Suppressor macrophage (primary cell): ENCODE measurements around the gene RBL1.
"Not testable (repeated sequence)": the region's sequence is repeated elsewhere in the genome, so short reads cannot be mapped to it uniquely, and the experiment has no call there.

Experiments
- DNase-seq, 4 experiments: peaks; one replicate each; pipeline ENCODE4 v3.0.0-alpha.2; 2020 to 2022
- total RNA-seq, 17 experiments: gene quantifications; one replicate each; lab custom pipeline; 2026; ENCODE audit warnings: mixed read lengths in 6 of 17, inconsistent platforms in 3 of 17; lab: John Stamatoyannopoulos, UW

Gene RBL1, protein sequence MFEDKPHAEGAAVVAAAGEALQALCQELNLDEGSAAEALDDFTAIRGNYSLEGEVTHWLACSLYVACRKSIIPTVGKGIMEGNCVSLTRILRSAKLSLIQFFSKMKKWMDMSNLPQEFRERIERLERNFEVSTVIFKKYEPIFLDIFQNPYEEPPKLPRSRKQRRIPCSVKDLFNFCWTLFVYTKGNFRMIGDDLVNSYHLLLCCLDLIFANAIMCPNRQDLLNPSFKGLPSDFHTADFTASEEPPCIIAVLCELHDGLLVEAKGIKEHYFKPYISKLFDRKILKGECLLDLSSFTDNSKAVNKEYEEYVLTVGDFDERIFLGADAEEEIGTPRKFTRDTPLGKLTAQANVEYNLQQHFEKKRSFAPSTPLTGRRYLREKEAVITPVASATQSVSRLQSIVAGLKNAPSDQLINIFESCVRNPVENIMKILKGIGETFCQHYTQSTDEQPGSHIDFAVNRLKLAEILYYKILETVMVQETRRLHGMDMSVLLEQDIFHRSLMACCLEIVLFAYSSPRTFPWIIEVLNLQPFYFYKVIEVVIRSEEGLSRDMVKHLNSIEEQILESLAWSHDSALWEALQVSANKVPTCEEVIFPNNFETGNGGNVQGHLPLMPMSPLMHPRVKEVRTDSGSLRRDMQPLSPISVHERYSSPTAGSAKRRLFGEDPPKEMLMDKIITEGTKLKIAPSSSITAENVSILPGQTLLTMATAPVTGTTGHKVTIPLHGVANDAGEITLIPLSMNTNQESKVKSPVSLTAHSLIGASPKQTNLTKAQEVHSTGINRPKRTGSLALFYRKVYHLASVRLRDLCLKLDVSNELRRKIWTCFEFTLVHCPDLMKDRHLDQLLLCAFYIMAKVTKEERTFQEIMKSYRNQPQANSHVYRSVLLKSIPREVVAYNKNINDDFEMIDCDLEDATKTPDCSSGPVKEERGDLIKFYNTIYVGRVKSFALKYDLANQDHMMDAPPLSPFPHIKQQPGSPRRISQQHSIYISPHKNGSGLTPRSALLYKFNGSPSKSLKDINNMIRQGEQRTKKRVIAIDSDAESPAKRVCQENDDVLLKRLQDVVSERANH
- total RNA-seq, result 11.2 to 76.5 (median 43.0) reads per million in 17 experiments

DNA sequence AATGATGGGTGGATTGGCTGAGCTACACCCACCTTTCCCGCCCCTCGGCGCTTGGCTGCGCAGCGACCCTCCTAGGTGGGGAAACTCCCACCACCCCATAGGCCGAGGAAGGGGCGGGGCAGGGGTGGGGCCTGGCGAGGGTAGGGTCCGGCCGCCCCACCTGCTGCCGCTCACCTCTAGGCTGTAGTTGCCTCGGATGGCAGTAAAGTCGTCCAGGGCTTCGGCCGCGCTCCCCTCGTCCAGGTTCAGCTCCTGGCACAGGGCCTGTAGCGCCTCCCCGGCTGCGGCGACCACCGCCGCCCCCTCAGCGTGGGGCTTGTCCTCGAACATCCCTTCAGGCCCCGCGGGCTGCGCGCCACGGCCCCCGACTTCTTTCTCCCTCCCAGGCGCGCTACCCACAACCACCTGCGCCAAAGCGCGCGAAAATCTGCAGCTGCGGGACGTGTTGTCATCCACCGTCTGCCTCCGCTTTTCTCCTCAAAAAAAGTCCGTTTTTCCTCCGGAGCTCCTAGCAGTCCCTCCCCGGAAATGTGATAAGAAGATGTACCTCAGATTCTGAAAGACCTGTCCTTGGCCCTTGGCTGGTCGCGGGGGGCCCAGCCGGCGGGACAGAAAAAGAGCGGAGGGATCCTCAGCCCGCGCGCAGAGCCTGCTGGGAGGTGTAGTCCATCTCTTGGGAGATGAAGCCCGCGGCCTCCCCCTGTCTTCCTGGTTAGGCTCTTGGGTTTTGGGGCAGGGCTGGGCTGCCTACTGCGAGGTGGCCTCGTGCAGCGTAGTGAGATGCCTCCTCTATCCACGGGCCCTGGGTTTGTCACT lies at the start of gene RBL1:
Gene RBL1, minus strand, starts transcription at position 399 of the 816 bp plus-strand sequence. Its CDS starts 69 bp downstream, at position 330.
- DNase-seq, result peak; percentile 77 to 91 (median 86)

DNA sequence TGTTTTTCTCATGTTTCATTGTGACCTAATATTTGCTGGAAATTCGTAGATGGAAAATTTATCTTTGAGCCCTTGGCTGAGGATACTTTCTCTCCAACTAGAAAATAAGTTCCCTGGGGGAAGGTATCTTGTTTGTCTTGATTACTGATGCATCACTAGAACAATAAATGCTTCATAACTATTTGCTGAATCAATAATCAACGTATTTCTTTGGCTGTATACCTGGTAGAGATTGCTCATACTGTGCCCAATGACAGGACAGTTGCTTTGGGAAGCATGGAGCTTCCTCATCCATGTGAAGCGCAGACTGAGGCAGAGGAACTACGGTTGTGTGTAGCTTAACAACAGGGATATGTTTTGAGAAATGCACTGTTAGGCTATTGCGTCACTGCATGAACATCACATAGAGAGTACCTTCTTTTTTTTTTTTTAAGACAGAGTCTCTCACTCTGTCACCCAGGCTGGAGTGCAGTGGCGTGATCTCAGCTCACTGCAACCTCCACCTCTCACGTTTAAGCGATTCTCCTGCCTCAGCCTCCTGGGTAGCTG lies 49.1 kb upstream of the RBL1 start:
- DNase-seq, result peak; percentile 54 to 68 (median 60)

DNA sequence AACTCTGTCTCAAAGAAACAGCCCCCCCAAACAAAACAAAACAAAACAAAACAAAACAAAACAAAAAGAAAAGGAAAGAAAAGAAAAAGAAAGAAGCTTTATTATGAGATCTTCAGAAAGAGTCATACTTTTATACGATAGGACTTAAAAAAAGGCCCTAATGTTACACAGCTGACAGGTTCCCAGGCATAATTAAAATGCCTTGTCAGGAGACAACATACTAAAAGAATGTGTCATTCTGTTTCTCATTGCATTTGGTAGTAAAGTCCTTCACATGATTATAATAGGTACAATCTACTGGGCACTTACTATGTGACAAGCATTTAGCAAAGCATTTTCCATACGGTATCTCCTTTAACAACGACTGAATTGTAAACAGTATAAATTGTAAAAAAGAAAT lies 46.9 kb upstream of the RBL1 start:
- no peak for DNase-seq

DNA sequence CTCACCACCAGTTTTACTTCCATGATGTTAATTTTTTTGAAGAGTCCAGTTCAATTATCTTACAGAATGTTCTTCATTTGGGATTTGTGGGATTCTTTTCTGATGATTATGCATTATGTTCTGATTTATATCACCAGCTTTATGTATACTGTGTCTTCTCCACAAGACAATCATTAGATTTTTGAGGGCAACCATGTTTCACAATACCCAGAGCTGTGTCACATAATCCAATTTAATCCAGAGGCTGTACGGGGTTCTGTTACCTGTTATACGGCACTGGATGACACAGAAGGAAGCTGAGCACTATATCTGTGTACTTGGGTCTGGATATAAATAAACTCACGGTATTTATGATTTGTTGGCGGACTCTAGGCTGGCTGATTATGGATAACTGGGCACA lies 41.8 kb upstream of the RBL1 start:
- no peak for DNase-seq

DNA sequence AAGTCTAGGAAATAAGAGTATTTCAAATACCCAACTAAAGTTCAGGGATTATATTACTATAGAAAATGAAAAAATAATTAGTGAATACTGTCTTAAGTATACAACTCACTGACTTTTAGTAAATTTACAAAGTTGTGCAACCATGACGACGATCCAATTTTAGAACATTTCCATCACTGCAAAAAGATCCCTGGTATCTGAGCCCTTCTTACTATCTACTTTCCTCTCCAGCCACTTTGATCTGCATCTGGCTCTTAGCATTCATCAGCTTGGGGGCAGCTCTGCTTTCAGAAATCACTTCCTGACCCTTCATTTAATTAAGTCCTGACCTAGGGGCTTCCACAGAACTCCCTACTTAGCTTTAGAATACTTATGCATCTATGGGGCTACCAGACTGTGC lies 38.2 kb upstream of the RBL1 start:
- no peak for DNase-seq

DNA sequence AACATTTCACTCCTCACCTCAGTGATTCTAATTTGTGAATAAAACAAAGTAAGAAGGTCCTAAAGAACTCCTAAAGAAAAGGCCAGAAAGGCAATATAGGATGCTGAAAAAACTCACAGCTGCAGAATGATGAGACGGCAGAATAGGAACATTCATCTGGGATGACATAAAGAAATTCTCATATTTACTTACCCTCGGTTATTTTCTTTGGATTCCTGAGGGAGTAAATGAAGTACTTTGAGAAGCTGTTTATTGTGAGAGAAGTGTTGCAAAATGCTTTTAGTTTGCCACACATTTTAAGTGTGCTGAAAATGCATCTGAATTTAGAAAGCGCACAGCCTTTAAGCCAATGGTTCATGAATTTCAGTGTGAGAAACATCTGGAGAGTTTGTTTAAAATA lies 35.7 kb upstream of the RBL1 start:
- no peak for DNase-seq

DNA sequence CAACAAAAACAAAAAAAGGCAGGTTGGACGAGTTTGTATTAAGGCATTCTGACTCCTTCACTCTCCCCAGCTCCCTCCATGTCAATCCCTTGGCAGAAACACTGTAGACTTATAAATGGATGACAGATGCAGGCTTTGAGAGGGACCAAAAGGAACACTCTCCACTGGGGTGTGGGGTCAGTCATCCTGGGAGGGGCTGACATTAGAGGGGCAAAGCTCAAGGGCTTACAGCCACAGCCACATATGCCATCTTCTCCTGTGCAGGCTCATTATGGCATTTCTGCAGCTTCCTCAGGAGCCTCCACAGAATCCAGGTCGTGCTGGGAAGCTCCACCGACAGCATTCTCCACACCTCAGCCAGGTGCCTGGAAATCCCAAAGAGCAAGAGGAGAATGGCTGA lies 33.0 kb upstream of the RBL1 start:
- no peak for DNase-seq

DNA sequence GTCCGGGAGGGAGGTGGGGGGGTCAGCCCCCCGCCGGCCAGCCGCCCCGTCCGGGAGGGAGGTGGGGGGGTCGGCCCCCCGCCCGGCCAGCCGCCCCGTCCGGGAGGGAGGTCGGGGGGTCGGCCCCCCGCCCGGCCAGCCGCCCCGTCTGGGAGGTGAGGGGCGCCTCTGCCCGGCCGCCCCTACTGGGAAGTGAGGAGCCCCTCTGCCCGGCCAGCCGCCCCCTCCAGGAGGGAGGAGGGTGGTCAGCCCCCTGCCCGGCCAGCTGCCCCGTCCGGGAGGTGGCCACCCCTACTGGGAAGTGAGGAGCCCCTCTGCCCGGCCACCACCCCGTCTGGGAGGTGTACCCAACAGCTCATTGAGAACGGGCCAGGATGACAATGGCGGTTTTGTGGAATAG lies 30.5 kb upstream of the RBL1 start:
- not testable (repeated sequence) for DNase-seq

DNA sequence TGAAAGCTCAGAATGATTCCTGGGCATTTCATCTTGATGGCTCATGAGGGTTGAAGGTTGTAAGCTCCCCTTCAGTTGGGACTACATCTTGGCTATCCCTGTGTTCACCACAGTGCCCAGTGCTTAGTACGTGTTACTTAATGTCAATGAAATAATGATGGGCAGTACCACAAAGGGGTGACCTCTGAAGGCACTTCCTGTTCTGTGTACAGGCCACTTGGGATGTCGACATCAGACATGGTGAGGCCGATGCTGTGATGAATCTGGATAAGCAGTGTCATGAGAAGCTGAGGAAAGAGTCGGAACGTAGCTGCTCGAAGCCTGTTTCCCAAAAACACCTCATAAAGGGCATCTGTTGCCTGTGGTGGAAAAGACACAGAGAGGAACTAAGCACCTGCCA lies 27.6 kb upstream of the RBL1 start:
- peak; percentile 79 to 91 (median 82) for DNase-seq

DNA sequence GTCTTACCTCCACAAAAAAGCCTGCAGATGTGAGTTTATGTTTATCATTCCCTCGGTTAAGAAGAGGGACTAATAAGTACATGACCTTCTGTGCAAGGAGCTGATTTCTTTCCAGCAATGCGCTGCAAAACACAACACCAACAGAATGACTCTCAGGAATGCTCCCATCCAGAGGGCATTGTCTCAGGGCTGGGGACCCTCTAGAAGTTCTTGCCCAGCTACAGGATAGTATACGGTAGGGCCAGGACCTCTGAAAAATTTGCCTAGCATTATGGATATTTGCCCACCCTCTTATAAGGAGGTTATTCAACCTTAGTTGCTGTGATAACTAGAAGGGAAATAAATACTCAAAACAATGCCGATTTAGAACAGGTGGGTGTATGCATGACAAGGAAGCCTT lies 24.7 kb upstream of the RBL1 start:
- no peak for DNase-seq

DNA sequence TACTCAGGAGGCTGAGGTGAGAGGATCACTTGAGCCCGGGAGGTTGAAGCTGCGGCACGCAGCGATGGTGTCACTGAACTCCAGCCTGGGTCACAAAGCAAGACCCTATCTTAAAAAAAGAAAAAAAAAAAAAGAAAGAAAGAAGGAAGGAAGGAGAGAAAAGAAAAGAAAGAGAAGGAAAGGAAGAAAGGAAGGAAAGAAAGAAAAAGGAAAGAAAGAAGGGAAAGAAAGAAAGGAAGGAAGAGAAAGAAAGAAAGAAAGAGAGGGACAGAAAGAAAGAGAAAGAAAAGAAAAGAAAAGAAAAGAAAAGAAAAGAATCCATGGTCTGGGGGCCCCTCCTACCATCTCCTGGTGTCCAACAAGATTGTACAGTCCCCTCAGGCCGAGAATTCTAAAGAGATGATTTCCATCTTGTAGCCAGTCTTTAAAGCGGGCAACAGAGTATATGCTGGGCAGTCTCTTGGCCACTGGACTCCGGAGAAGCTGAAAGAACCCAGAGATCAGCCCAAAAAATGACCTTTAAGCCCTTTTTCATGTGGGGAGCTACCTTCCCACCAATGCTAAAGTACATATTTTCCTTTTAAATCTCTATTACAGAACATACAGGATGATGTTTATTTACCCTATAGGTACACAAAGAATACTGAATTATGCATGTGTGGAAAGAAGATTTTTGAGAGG lies 23.7 kb upstream of the RBL1 start:
- no peak for DNase-seq

DNA sequence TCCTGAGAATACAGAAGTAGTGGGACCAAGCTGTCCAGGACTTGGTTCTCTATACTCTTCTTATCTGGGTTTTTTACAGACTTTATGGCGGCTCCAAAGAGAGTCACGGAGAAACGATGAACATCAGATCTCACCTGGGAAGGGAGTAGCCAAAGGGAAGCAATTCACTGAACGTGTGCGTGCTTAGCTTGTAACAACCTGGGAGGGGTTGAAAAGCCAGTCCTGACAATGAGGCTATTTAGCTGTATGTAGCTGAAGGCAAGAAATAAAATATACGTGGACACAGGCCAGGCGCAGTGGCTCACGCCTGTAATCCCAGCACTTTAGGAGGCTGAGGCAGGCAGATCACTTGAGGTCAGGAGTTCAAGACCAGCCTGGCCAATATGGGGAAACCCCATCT lies 18.2 kb upstream of the RBL1 start:
- no peak for DNase-seq

DNA sequence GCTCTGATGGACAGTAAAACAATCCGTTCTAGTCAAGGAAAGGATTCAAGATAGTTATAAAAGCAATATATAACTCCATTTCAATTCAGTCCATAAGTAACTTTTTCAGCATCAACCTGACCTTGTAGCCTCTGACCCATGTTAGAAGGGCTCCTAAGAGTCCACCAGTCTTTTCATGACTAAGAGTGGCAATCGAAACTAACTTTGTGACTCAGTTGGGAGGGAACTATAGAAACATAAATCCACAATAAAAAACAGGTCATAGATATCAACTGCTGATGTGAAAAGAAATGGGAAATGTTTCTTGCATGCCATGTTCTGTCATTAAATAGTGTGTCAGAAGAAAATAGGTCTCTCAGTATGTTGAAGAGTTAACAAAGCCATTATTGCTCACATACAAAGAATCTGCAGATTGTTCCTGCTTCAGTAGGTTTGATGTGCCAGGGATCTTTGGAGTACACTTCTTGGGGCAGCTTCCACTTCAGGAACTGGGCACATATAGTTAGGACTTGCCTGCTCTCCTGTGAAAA lies 16.2 kb upstream of the RBL1 start:
- no peak for DNase-seq

DNA sequence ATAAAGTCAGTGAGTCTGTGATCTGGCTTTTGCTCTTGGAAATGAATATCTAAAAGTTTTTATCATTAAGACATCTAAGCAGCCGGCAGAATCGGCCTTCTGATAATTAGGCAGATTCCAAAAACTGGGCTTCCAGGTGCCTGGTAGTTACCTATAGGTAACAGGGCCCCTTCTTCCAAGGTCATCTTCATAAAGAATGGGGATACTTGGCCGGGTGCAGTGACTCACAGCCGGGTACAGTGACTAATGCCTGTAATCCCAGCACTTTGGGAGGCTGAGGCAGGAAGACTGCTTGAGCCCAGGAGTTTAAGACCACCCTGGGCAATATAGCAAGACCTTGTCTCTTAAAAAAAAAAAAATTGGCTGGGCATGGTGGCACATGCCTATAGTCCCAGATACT lies 12.9 kb upstream of the RBL1 start:
- DNase-seq, result no peak

DNA sequence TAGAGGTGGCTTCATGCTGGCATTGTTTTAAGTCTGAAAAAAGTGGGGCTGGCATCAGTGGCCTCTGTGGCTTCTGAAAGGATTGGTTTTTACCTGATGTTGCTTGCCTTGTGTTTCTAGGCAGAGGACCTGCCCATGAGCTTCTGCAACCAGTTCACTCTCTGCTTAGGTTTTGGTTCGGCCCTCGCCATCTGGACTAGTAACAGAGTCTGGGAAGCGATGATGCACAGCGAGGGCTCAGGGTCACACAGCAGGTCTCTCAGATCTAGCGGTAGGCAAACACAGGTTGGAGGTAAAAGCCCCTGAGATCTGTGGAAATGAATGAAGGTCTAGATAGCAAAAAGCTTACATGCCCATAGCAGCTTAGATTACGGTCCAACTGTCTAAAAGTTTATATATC lies 6.8 kb upstream of the RBL1 start:
- no peak for DNase-seq

DNA sequence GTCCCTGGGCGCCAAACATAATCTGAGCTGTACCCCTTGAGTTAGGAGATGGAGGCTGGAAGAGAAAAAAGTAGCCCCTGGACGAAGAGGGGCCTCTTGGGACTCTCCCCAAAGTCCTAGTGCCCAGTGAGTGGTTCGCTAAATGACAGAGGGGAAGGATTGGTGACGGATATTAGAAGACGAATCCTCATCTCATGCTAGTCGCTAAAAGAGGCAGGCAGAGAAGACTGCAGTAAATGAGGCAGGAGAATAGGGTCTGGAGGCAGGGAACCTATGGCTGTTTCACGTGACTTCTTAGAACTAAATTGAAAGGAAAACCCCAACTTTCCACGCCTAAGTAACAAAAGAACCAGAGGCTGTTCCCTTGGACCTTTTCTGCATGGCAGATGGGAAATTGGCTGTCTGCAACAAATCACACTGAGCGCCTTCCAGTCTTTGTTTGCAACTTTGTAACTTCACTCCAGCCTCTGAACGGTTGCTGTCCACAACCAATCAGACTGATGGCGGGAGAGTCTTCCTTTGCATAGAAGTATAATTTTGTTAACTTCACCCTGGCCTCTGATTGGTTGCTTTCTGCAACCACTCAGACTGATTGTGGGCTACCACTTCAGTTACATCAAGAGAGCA lies 731 bp upstream of the RBL1 start:
- DNase-seq, result no peak

DNA sequence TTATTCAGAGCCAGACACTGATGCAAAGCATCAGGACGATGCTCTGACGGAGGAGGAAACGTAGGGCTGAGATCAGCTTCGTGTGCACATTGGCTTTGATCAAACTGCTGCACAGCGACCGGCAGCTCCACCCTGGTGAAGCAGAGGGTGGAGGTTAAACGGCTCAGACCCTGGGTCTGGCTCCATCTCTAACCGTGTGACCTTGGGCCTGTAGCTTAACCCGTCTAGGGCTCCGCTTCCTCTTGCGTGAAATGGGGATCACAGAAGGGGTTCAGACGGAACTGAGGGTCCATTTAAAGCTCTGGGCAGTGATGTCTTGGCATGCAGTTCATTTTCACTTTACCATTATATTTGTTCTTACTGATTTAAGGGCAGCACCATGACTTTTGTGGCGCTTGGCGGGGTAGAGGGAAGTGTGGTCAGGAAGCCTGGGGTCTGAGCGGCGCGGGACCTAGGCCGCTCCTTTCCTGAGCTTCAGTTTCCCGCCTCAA lies 644 bp downstream of the RBL1 start:
- peak; percentile 24 to 51 (median 40) for DNase-seq

DNA sequence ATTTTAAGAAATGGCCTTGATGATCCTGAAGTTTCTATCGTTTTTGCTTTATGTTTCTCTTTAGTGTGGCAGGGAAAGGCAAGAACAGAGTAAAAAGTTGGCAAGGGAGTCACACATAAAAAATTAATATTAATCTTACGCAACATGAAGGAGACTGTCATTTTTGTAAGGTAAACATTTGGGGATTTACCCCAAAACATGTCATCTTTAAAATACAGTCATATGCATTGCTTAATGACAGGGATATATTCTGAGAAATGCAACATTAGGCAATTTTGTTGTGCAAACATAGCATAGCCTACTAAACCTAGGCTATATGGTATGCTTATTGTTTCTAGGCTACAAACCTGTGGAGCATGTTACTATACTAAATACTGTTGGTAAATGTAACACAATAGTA lies 5.4 kb downstream of the RBL1 start:
- peak in 2 of 4 experiments; percentile 25 to 33 for DNase-seq

DNA sequence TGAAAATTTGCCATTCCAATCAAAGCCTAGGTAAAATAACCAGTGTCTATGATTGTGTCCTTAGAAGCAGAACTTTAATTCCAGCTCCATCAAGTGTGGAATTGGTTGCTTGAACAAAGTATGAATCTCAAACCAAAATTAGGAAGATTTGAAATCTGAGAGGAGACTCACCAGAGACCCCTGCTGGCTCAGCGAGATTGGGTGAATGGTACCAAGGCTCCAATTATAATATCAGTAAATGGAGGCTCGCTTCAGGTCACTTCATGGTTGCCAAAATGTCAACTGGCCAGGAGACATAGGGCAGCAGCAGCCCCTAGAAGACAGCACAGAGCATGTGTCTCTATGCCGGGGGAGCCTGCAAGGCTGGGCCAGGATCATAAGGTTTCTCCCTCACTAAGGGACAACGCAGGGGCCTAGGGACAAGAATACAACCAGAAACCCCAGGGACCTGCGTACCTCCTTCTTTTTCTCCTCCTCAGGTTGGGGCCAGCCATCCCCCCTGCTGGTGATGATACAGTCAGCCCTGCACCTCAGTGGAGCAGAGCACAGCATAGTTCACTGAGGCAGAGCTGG lies 14.0 kb downstream of the RBL1 start:
- peak; percentile 10 to 53 (median 34) for DNase-seq

DNA sequence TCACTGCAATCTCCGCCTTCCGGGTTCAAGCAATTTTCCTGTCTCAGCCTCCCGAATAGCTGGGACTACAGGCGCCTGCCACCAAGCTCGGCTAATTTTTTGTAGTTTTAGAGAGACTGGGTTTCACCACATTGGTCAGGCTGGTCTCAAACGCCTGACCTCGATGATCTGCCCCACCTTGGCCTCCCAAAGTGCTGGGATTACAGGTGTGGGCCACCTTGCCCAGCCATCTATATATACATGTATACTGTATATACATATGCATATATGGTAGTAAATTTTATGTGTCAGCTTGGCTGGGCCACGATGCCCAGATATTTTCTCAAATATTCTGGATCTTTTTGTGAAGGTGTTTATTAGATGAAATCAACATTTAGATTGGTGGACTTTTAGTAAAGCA lies 18.8 kb downstream of the RBL1 start:
- DNase-seq, result no peak
